GM13976 (cell line): ENCODE data around the gene NKD1.
A peak's percentile ranks its signal among the peaks of the same experiment; 100 is the strongest.

Source experiments
- DNase-seq: peaks from one replicate; pipeline ENCODE4 v3.0.0; 2012; ENCODE audit warnings: low spot score
- in situ Hi-C: fragments of 300-500 bp; cut with MboI; formaldehyde crosslinking; loops from one replicate; pipeline ENCODE4 v1.12.0; 2022; ENCODE audit warnings: low sequenced_read_pairs, mixed read lengths, inconsistent platforms; ENCODE audit not compliant: unreplicated experiment
- TF ChIP-seq, protein P1 (sequence below): IDR thresholded peaks from 2 replicates; pipeline ENCODE4 v1.5.1; 2012; ENCODE audit warnings: borderline replicate concordance, mild to moderate bottlenecking; ENCODE audit not compliant: insufficient read depth; ENCODE audit errors: extremely low read depth, missing control alignments, control extremely low read depth

Gene NKD1

GRCh38 chr16:50685462-50686063 lies 137.4 kb downstream of the NKD1 start:
- TF ChIP-seq, protein P1, sequence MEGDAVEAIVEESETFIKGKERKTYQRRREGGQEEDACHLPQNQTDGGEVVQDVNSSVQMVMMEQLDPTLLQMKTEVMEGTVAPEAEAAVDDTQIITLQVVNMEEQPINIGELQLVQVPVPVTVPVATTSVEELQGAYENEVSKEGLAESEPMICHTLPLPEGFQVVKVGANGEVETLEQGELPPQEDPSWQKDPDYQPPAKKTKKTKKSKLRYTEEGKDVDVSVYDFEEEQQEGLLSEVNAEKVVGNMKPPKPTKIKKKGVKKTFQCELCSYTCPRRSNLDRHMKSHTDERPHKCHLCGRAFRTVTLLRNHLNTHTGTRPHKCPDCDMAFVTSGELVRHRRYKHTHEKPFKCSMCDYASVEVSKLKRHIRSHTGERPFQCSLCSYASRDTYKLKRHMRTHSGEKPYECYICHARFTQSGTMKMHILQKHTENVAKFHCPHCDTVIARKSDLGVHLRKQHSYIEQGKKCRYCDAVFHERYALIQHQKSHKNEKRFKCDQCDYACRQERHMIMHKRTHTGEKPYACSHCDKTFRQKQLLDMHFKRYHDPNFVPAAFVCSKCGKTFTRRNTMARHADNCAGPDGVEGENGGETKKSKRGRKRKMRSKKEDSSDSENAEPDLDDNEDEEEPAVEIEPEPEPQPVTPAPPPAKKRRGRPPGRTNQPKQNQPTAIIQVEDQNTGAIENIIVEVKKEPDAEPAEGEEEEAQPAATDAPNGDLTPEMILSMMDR, result no peak
- in situ Hi-C loops, result no loop called here
- no peak for DNase-seq

DNA sequence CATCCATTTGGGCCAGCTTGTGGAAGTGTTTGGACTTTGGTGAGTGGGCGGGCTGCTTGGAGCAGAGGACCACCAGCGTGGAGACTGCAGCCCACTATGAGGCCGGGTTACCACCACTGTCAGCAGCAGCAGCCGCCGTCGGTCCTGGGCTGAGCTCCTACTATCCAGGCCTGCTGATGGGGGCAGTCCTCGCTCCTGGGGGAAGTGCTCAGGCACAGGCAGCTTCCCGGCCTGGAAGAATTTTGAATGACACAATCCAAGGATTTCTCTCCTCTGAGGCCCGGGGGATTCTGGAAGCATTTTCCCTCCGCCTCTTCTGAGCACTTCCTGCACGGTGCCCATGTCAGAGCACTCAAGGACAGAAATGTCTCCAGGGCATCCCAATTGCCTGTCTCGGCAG lies 139.9 kb downstream of the NKD1 start:
- DNase-seq, result no peak
- in situ Hi-C loops, result no loop called here
- TF ChIP-seq, protein P1, result no peak

GRCh38 chr16:50688867-50689266 lies 140.7 kb downstream of the NKD1 start:
- in situ Hi-C loops, result no loop called here
- DNase-seq, result no peak
- TF ChIP-seq, protein P1, result no peak

- in situ Hi-C loops, result no loop called here
- TF ChIP-seq, protein P1, result no peak
- no peak for DNase-seq
Observed at GRCh38 chr16:50690177-50690576, 142.0 kb downstream of the NKD1 start.

DNA sequence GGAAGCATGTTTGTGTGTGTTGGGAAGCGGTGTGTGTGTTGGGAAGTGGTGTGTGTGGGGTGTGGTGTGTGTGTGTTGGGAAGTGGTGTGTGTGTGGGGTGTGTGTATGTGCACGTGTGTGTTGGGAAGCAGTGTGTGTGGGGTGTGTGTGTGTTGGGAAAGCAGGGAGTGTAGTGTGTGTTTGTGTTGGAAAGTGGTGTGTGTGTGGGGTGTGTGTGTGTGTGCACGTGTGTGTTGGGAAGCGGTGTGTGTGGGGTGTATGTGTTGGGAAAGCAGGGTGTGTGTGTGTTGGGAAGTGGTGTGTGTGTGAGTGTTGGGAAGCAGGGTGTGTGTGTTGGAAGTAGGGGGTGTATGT lies 144.4 kb downstream of the NKD1 start:
- TF ChIP-seq, protein P1, result no peak
- DNase-seq, result no peak
- in situ Hi-C loops, result no loop called here

- DNase-seq, result peak; percentile 80
- TF ChIP-seq, protein P1, result no peak
Observed at GRCh38 chr16:50692999-50693781, 145.0 kb downstream of the NKD1 start, which contains the start of gene NOD2. Gene NOD2, plus strand, starts transcription at chr16:50693606. Its CDS starts 5,890 bp downstream, at chr16:50699496.

More at GRCh38 chr16:50692999-50693781, 145.0 kb downstream of the NKD1 start, which contains the start of gene NOD2:
- in situ Hi-C loops, result no loop called here
